GM10266 (cell line): ENCODE data around the gene CD28.
A peak's percentile ranks its signal among the peaks of the same experiment; 100 is the strongest.

Experiments used
- DNase-seq: peaks from one replicate; pipeline ENCODE4 v3.0.0; 2012; ENCODE audit errors: extremely low spot score
- TF ChIP-seq, protein P1 (sequence below): IDR thresholded peaks from 2 replicates; pipeline ENCODE4 v1.5.1; 2012; ENCODE audit warnings: mild to moderate bottlenecking, low read depth; ENCODE audit not compliant: control insufficient read depth, insufficient read depth; ENCODE audit errors: missing control alignments

CD28 gene

DNA sequence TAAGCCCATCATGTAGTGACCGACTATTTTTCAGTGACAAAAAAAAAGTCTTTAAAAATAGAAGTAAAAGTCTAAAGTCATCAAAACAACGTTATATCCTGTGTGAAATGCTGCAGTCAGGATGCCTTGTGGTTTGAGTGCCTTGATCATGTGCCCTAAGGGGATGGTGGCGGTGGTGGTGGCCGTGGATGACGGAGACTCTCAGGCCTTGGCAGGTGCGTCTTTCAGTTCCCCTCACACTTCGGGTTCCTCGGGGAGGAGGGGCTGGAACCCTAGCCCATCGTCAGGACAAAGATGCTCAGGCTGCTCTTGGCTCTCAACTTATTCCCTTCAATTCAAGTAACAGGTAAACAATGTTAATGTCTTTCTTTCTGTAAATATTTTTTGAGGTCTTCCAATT is at the start of gene CD28:
Gene CD28, plus strand, starts transcription at position 237 of the 400 bp plus-strand sequence. Its CDS starts 58 bp downstream, at position 295.
- TF ChIP-seq, protein P1, sequence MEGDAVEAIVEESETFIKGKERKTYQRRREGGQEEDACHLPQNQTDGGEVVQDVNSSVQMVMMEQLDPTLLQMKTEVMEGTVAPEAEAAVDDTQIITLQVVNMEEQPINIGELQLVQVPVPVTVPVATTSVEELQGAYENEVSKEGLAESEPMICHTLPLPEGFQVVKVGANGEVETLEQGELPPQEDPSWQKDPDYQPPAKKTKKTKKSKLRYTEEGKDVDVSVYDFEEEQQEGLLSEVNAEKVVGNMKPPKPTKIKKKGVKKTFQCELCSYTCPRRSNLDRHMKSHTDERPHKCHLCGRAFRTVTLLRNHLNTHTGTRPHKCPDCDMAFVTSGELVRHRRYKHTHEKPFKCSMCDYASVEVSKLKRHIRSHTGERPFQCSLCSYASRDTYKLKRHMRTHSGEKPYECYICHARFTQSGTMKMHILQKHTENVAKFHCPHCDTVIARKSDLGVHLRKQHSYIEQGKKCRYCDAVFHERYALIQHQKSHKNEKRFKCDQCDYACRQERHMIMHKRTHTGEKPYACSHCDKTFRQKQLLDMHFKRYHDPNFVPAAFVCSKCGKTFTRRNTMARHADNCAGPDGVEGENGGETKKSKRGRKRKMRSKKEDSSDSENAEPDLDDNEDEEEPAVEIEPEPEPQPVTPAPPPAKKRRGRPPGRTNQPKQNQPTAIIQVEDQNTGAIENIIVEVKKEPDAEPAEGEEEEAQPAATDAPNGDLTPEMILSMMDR: no peak
- DNase-seq: peak; percentile 73

DNA sequence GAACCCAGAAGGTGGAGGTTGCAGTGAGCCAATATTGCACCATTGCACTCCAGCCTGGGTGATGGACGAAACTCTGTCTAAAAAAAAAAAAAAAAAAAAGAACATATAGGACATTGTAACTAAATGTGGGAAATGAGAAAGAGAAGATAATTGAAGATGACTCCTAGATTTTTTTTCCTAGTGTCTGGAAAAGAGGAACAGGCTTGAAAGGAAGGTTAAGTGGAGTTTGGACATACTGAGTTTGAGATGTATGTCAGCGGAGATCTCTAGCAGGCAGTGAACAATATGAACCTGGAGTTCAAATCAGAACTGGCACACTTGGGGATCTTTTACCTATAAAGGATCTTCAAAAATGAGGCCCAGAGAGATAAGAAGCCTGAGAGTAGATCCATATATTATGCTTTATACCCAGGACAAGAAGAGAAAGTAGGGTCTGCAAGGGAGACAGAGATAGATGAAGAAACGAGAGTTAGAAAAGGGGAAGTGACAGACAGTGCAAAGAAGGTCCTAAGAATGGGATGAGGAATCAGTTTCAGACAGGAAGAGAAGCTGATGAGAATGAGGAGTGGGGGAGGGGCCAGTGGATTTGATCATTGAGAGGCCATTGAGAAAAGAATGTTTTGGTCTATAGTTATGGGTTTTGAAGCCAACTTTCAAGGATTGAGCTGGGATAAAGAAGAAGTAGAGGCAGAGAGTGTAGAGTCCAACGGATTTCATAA is 46.9 kb upstream of the CD28 start:
- TF ChIP-seq, protein P1: no peak

DNA sequence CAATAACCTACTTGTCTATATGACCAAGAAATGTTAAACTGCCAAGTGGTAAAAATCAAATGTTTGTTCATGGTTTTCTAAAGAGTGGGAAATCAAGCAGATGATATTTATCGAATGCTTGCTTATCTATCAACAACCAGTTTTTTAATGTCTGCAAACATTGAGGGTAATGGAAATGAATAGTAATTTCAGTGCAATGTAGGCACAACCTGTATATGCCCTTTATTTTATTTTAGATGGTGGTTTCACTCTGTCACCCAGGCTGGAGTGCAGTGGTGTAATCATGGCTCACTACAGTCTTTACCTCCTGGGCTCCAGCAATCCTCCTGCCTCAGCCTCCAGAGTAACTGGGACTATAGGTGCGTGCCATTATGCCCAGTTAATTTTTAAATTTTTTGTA is 46.0 kb upstream of the CD28 start:
- no peak for DNase-seq
- TF ChIP-seq, protein P1: no peak

More for the DNA sequence above, 46.9 kb upstream of the CD28 start:
- DNase-seq: no peak

DNA sequence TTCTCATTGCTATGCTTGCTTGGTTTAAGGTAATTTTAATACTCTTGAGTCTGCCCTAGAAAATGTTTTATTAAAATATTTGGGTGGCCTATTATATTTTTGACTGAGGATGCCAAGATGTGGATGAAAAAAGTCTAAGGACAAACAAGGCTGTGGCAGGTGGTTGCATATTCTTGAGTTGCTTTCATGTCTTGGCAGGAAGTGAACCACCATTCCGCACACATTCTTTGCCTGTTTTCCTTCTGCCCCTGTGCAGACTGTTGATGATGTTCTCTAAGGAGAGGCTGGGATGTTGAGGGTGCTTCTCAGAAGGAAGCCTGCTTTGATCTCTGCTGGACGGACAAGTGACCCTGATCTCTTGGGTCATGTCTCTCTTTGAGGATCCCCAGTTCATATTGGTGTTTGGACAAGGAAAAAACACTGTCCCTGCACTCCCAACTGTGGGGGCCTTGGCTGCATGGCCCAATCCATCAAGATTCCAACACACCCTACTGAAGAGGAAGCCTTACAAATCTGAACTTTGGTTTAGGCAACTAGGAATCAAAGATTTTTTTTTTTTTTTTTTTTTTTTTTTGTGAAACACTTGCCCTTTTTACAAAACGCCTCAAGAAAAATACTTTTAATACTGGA is 45.0 kb upstream of the CD28 start:
- TF ChIP-seq, protein P1: no peak

DNA sequence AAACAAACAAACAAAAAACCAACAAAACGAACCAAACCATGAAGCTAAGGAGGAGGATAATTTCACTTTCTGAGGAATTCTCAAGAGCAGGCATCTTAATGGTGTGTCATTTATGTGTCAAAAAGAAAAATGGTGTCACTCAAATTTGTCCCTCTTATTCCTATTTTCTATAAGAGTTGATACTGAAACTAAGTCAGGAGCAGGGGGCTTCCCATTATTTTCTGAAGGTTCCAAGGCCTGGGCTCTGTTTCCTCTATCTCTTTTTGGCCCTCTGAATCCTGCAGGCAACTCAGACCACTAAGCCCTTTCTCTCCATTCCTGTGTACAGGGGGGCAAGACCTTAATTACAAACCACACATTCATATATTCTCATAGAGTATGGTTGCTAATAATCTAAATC is 44.0 kb upstream of the CD28 start:
- TF ChIP-seq, protein P1: no peak
- DNase-seq: no peak

More for the DNA sequence above, 45.0 kb upstream of the CD28 start:
- DNase-seq: no peak

DNA sequence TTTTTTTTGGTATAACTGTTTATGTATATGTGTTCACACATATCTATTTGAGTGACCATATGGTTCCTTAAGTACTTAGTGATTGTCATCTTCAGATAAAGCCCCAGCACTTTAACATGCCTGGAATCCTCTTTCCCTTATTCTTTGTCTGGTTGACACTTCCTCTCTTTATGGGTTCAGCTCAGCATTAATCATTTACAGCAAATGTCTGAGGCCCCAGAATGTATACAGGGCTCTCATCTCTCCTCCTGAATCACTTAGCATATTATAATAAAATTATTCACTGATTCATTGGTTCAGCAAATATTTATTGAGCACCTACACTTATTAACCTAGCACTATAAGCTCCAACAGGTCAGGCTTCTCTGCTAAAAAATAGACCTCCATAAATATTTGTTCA is 43.5 kb upstream of the CD28 start:
- TF ChIP-seq, protein P1: no peak
- no peak for DNase-seq
